GM10266 (cell line): ENCODE data around the gene CDC42BPG.
A peak's percentile ranks its signal among the peaks of the same experiment; 100 is the strongest.

ENCODE experiments used
- DNase-seq: peaks from one replicate; pipeline ENCODE4 v3.0.0; 2012; ENCODE audit errors: extremely low spot score
- CTCF ChIP-seq: IDR thresholded peaks from 2 replicates; pipeline ENCODE4 v1.5.1; 2012; ENCODE audit warnings: mild to moderate bottlenecking, low read depth; ENCODE audit not compliant: control insufficient read depth, insufficient read depth; ENCODE audit errors: missing control alignments

CDC42BPG gene

GRCh38 chr11:64890522-64890939 is 46.1 kb upstream of the CDC42BPG start:
- TF ChIP-seq CTCF = no peak

GRCh38 chr11:64888729-64889511 is 44.5 kb upstream of the CDC42BPG start:
- DNase-seq = no peak
- TF ChIP-seq CTCF = no peak

More at GRCh38 chr11:64890522-64890939, 46.1 kb upstream of the CDC42BPG start:
- DNase-seq = no peak

GRCh38 chr11:64888406-64888728 is 43.9 kb upstream of the CDC42BPG start:
- no peak for TF ChIP-seq CTCF
- no peak for DNase-seq

GRCh38 chr11:64887757-64888405 is 43.4 kb upstream of the CDC42BPG start:
- peak; percentile 94 for TF ChIP-seq CTCF
- DNase-seq = peak; percentile 91

GRCh38 chr11:64887234-64887756 is 42.8 kb upstream of the CDC42BPG start:
- TF ChIP-seq CTCF = no peak
- no peak for DNase-seq

GRCh38 chr11:64885367-64886286 is 41.2 kb upstream of the CDC42BPG start:
- no peak for TF ChIP-seq CTCF
- no peak for DNase-seq
